ENCODE results near the gene PCSK7. TPM values are rescaled to one million over a fixed set of nuclear protein-coding genes. Genes with fewer than 3 reads are reported as not detected.

PCSK7 gene
- total and polyA plus RNA-seq, 10 of the 15 experiments (the other 5 are each of a cell fraction or from before 2014, with no cell fraction given): 5.5 to 81.5 (median 51.6) TPM

DNA sequence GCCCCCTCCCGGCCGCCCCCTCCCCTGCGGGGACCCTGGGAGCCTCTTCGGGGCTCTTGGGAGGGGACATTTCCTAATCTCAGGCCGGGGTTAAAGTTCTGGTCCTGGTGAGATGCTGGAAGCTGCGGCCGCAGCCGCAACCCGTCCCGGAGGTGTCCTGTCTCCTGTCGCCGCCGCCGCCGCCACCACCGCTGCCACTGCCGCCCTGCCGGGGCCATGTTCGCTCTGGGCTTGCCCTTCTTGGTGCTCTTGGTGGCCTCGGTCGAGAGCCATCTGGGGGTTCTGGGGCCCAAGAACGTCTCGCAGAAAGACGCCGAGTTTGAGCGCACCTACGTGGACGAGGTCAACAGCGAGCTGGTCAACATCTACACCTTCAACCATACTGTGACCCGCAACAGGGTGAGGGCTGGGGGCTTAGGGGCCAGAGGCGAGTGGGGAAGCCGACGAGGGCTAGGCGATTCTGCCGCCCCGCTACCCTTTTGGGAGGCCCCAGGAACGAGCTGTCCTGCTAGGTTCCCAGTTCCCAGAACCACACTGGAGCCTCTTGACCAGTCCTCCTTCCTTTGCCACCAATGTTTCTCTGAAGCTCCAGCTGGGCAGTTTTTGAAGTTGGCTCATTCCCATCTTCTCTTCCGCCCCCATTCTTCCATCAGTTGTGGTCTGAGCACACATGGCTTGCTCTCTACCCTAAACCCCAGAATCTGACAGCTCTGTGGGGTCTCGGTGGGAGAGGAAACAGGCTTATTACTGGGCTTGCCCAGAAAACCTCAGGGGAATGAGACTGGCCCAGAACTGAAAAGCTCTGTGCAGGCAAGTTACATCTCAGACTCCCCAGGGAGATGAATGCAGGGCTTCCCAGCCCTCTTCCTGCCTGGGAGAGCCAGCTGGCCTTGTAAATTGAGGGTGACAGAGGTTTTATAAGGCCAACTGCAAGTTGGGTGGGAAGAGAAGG, 52.5 kb downstream of the PCSK7 start:
- Histone ChIP-seq H3K4me2 (ENCODE audit: control insufficient read depth, insufficient read depth) (peak overlapping the region; percentile 99), H3K36me3 (ENCODE audit: control insufficient read depth in 2 of 2, insufficient read depth in 2 of 2, low read length in 1 of 2) (peaks cover 2 to 8% of the 10 kb centered on the region in 2 experiments; a peak in 3 of 4 replicates), H3K9me3 (replicated peaks; ENCODE audit: control insufficient read depth, insufficient read depth, low read length) (no peaks in the 10 kb centered on the region), H2AFZ (ENCODE audit: control insufficient read depth, low read depth, low read length) (peak overlapping the region; percentile 96), H3K79me2 (ENCODE audit: control insufficient read depth, insufficient read depth, low read length) (peaks cover 8% of the 10 kb centered on the region), H3K4me3 (peak overlapping the region; percentile 90), H3K9ac (ENCODE audit: control insufficient read depth, insufficient read depth, low read length) (peak overlapping the region; percentile 87), H3K27ac (ENCODE audit: control insufficient read depth, insufficient read depth) (peak overlapping the region; percentile 73), H4K20me1 (ENCODE audit: control insufficient read depth, insufficient read depth) (no peaks in the 10 kb centered on the region), H3K4me1 (ENCODE audit: control insufficient read depth, insufficient read depth, low read length) (peaks cover 15% of the 10 kb centered on the region), H3K27me3 (replicated peaks in 1 of 2; ENCODE audit: control insufficient read depth in 2 of 2, insufficient read depth in 2 of 2, low read length in 1 of 2) (no peaks in the 10 kb centered on the region)
- TF ChIP-seq IKZF1 (conservative IDR thresholded peaks at IDR 0.05): peak; percentile 66
- TF ChIP-seq ZNF384 (IDR thresholded peaks at IDR 0.05; ENCODE audit: borderline replicate concordance, low read depth, low read length): 0 out of 2 replicates have a peak, but pooled peaks have one; percentile 4
- TF ChIP-seq SMC3 (IDR thresholded peaks at IDR 0.05; ENCODE audit: borderline replicate concordance, low read length): no peak
- TF ChIP-seq DPF2 (IDR thresholded peaks at IDR 0.05): 0 out of 2 replicates have a peak, but pooled peaks have one; percentile 10
- peak; percentile 33; the same call in 1 of the 2 replicates for TF ChIP-seq EED (IDR thresholded peaks at IDR 0.05; ENCODE audit: low read depth)
- peak; percentile 60; the same call in 1 of the 2 replicates for TF ChIP-seq YY1 (IDR thresholded peaks at IDR 0.05; ENCODE audit: low read depth, low read length)
- TF ChIP-seq, protein P1, sequence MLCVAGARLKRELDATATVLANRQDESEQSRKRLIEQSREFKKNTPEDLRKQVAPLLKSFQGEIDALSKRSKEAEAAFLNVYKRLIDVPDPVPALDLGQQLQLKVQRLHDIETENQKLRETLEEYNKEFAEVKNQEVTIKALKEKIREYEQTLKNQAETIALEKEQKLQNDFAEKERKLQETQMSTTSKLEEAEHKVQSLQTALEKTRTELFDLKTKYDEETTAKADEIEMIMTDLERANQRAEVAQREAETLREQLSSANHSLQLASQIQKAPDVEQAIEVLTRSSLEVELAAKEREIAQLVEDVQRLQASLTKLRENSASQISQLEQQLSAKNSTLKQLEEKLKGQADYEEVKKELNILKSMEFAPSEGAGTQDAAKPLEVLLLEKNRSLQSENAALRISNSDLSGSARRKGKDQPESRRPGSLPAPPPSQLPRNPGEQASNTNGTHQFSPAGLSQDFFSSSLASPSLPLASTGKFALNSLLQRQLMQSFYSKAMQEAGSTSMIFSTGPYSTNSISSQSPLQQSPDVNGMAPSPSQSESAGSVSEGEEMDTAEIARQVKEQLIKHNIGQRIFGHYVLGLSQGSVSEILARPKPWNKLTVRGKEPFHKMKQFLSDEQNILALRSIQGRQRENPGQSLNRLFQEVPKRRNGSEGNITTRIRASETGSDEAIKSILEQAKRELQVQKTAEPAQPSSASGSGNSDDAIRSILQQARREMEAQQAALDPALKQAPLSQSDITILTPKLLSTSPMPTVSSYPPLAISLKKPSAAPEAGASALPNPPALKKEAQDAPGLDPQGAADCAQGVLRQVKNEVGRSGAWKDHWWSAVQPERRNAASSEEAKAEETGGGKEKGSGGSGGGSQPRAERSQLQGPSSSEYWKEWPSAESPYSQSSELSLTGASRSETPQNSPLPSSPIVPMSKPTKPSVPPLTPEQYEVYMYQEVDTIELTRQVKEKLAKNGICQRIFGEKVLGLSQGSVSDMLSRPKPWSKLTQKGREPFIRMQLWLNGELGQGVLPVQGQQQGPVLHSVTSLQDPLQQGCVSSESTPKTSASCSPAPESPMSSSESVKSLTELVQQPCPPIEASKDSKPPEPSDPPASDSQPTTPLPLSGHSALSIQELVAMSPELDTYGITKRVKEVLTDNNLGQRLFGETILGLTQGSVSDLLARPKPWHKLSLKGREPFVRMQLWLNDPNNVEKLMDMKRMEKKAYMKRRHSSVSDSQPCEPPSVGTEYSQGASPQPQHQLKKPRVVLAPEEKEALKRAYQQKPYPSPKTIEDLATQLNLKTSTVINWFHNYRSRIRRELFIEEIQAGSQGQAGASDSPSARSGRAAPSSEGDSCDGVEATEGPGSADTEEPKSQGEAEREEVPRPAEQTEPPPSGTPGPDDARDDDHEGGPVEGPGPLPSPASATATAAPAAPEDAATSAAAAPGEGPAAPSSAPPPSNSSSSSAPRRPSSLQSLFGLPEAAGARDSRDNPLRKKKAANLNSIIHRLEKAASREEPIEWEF (IDR thresholded peaks at IDR 0.05; ENCODE audit: insufficient replicate concordance, low read depth, low read length): peak; percentile 54
- peak; percentile 98 for TF ChIP-seq MEF2B (IDR thresholded peaks at IDR 0.05; ENCODE audit: partially characterized antibody, poor library complexity, severe bottlenecking)
- TF ChIP-seq IKZF2 (IDR thresholded peaks at IDR 0.05): peak; percentile 46 to 54; a peak in 2 of 4 replicates
- no peak for TF ChIP-seq PAX5 (IDR thresholded peaks at IDR 0.05; ENCODE audit: borderline replicate concordance, low read depth, low read length)
- TF ChIP-seq MXI1 (IDR thresholded peaks at IDR 0.05; ENCODE audit: low read depth, low read length): no peak
- ATAC-seq (peak; percentile 63), FAIRE-seq (no peak), DNase-seq (ENCODE audit: low read depth, low spot score) (peak; percentile 45)
- TSS peak; percentile 81 for BruUV-seq (replicated peaks)
- in situ Hi-C loops (cut with MboI) (no loop called here), intact Hi-C loops (cut with micrococcal nuclease; ENCODE audit: unreplicated experiment) (no loop called here)
- ChIA-PET SMC1A (ENCODE audit: uncharacterized antibody, unreplicated experiment) (interaction anchor here (0.7 to 6.9 kb wide), 25 partner anchors 7 to 393 kb away, joined by 3 to 187 read pairs (median 5); partner anchors contain the start of genes PAFAH1B2, PCSK7, RNF214 and SIK3), POLR2A (interaction anchor here (0.6 to 5.5 kb wide), 21 partner anchors 10 to 636 kb away, joined by 3 to 51 read pairs (median 4); partner anchors contain the start of genes CEP164, PAFAH1B2, PCSK7 and RNF214), RAD21 (ENCODE audit: unreplicated experiment) (interaction anchor here (0.9 to 6.9 kb wide), 21 partner anchors 9 to 809 kb away, joined by 3 to 159 read pairs (median 4); partner anchors contain the start of genes APOA5, CEP164, PAFAH1B2 and PCSK7), CTCF (interaction anchor here (0.6 to 10.3 kb wide), 29 partner anchors 8 to 1749 kb away, joined by 3 to 422 read pairs (median 6); partner anchors contain the start of genes APOA5, CEP164, PAFAH1B2 and PCSK7)
- under 1% methylated on average over 34 of the region's 39 CpGs for WGBS (ENCODE audit: insufficient coverage, insufficient replicate concordance, low lambda C conversion rate, missing lambda C conversion rate)

All from GM12878 (cell line).